Measurements from ENCODE around the gene SFT2D1.

DNA sequence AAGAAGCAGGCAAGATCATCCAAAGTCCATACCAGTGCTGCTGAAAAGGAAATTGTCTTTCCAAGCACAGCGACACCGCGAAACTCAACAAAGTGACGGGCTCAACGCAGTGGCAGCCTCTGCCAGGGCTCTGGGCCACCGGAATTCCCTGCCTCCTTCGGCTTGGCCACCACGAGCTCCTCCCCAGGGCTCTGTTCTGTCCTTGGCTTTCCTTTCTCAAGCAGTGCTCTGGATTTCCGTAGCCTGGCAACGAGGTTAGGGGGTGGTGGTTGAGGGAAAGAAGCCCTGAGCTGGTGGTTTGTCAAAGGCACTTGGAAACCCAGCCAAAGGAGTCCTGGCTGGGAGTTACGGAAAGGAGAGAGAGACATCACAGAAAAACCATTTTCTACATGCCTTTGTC is 65.3 kb downstream of the SFT2D1 start:
- TF ChIP-seq YY1 (IDR thresholded peaks at IDR 0.05; ENCODE audit: insufficient read depth, insufficient read length) = no peak
- TF ChIP-seq ZNF274 (IDR thresholded peaks at IDR 0.05; ENCODE audit: low read depth, low read length) = no peak
- no peak for TF ChIP-seq SUZ12 (IDR thresholded peaks at IDR 0.05; ENCODE audit: extremely low read depth, insufficient read depth, insufficient read length)
